Activated T-cell treated with anti-CD3 and anti-CD28 coated beads for 4 hours (primary cell): Measurements from ENCODE around the gene KIF1B.
A peak's percentile ranks its signal among the peaks of the same experiment; 100 is the strongest.
"Not testable (repeated sequence)": the region's sequence is repeated elsewhere in the genome, so short reads cannot be mapped to it uniquely, and the experiment has no call there.

Experiments used
- DNase-seq: peaks from one replicate; pipeline ENCODE4 v3.0.0-alpha.2; 2020

Gene KIF1B

GRCh38 chr1:10398278-10398733, 187.9 kb downstream of the KIF1B start:
- DNase-seq, result no peak

GRCh38 chr1:10398734-10399443, 188.5 kb downstream of the KIF1B start, which contains the start of gene PGD:
Gene PGD (plus strand): TSS chr1:10399064. CDS start chr1:10399118, 54 bp downstream.
- peak; percentile 96 for DNase-seq

GRCh38 chr1:10399444-10399941, 189.1 kb downstream of the KIF1B start:
- no peak for DNase-seq

GRCh38 chr1:10400013-10400412, 189.6 kb downstream of the KIF1B start:
- DNase-seq, result no peak

GRCh38 chr1:10401281-10401680, 190.9 kb downstream of the KIF1B start:
- no peak for DNase-seq

GRCh38 chr1:10402729-10403274, 192.4 kb downstream of the KIF1B start:
- no peak for DNase-seq

GRCh38 chr1:10407201-10407600, 196.8 kb downstream of the KIF1B start:
- no peak for DNase-seq

- no peak for DNase-seq
These were observed 205.0 kb downstream of the KIF1B start for GRCh38 chr1:10415211-10415930.

GRCh38 chr1:10415967-10416366, 205.6 kb downstream of the KIF1B start:
- DNase-seq, result not testable (repeated sequence)

- not testable (repeated sequence) for DNase-seq
These were observed 208.4 kb downstream of the KIF1B start for GRCh38 chr1:10418741-10419140.

- DNase-seq, result no peak
These were observed 209.0 kb downstream of the KIF1B start for GRCh38 chr1:10419351-10419750.

- DNase-seq, result no peak
These were observed 211.3 kb downstream of the KIF1B start for GRCh38 chr1:10421637-10422036.

- no peak for DNase-seq
These were observed 213.7 kb downstream of the KIF1B start for GRCh38 chr1:10424034-10424433.

GRCh38 chr1:10424651-10425050, 214.3 kb downstream of the KIF1B start:
- no peak for DNase-seq

- not testable (repeated sequence) for DNase-seq
These were observed 215.6 kb downstream of the KIF1B start for GRCh38 chr1:10425826-10426534.

GRCh38 chr1:10426535-10426848, 216.1 kb downstream of the KIF1B start:
- DNase-seq, result not testable (repeated sequence)

- DNase-seq, result no peak
These were observed 218.6 kb downstream of the KIF1B start for GRCh38 chr1:10428984-10429383.

GRCh38 chr1:10429868-10430215, 219.5 kb downstream of the KIF1B start:
- DNase-seq, result no peak

GRCh38 chr1:10430216-10431069, 220.1 kb downstream of the KIF1B start, which contains the start of gene CENPS:
Gene CENPS (plus strand): TSS chr1:10430433. CDS start chr1:10430518, 85 bp downstream.
- peak; percentile 93 for DNase-seq
